Right renal cortex interstitium (tissue), 3 donors: Measurements from ENCODE around the gene KCNN3. TPM values are rescaled to one million over a fixed set of nuclear protein-coding genes. Genes with fewer than 3 reads are reported as not detected.

Source experiments
- DNase-seq, 3 donors: peaks; one replicate each; pipeline ENCODE4 v3.0.0-alpha.2; 2013; ENCODE audit warnings: low read depth in 3 of 3, low spot score in 2 of 3
- polyA plus RNA-seq, 3 donors: library from polyadenylated mRNA; unstranded; fragments of 120-200 nt; gene quantifications; one replicate each; pipeline ENCODE4 v1.2.1, GENCODE V29; 2013; ENCODE audit not compliant: insufficient read length in 3 of 3

The KCNN3 gene
- polyA plus RNA-seq, 3 donors = 2.0 to 2.8 (median 2.4) TPM

DNA sequence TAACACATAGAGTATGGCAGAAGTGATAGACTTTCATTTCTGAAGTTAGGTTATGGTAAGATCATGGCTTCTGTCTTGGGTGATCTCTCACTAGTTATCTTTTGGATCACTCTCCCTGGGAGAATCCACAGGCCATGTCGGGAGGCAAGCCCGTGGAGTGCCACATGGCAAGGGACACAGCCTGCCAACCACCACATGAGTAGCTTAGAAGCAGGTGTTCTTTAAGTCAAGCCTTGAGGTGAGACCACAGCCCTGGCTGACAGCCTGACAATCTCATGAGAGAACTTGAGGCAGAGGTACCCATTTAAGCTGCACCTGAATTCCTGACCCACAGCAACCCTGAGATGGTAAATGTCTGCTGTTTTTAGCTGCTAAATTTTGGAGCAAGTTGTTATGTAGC lies 130.4 kb downstream of the KCNN3 start:
- no peak for DNase-seq

DNA sequence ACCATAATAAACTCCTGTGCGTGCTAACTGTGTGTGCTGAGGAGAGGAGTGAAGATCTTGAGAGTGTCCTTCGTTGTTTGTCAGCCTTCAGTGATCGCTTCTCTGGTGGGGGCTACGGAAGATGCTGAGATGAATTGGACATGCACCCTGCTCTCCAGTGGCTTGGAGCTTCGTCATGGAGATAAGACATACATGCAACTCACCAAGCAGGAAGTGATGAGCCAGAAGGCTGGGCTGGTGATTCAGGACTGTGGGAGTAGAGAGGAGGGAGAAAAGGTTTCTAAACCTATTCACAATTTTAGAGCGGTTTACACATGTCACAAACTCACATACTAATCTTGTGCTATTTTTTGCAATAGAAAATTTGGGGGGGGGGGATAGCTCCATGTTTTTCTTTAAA lies 133.2 kb downstream of the KCNN3 start:
- DNase-seq = no peak

DNA sequence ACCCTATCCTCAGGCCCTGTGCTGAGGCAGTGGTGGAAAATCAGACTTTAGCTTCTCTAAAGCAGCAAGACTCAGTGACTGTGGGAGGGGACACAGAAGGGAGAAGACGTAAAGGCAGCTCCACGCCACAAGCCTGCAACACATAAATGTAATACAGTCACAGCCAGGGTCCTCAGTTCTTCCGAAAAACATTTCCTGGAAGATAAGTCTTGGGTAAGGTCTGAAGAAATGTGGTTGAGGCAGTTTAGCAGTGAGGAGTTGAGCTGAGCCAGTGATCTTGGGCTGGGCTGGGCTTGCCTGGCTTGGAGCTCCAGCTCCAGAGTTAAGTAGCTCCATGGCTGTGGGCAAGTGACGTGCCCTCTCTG lies 134.3 kb downstream of the KCNN3 start:
- no peak for DNase-seq

DNA sequence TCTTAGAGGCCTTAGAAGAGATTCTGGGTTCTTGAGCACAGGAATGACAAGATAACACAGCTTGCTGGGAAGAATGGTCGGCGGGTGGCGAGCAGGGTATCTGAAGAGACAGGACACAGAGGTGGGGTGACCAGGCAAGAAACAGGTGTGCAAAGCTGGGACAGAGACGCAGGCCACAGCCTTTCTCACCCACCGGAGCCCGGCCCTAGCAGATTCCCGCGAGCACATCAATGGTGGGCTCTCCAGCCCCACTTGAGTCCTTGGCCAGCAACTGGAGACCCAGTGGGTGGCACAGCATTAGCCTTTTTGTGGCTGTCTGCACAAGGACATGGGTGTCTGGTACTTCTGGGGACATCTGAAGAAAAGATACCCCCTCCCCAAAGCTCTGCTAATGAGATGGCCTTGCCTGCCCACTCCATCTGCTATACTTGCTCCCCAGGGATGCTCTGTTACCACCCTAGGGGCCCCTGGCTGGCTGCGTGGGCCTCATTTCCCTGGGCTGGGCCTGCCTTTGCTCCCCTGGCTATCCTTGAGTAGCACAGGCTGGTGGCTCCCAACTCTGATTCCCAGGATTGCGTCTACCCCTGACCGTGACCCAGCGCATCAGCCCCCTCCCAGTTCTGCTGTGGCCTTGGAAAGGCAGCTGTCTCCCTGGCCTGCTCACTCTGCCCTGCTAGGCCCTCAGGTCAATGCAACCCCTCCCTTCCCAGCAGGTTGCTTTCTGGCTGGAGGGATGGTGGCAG lies 134.8 kb downstream of the KCNN3 start:
- no peak for DNase-seq

- no peak for DNase-seq
Measured at GRCh38 chr1:154733621-154734020, 136.5 kb downstream of the KCNN3 start.

GRCh38 chr1:154730986-154731489 lies 139.0 kb downstream of the KCNN3 start:
- DNase-seq = no peak

DNA sequence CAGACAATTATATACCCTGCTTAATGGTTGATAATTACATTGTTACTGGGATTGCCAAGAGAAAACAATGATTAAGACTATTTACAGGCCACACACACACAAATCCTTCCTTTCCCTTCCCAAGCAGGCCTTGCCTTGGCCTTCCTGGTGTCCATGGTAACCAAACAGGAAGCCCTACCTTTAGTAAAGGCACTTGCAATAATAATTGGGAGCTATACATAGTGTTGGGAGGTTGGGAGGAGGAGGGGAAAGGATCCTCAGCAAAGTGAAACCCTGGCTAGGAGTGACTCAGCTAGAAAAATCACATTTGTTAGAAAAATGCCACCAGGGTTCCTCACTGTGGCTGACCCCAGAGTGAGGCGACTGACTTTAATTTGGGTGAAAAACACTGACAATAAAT lies 139.8 kb downstream of the KCNN3 start:
- no peak for DNase-seq

- DNase-seq = no peak
Measured at GRCh38 chr1:154729577-154729976, 140.5 kb downstream of the KCNN3 start.

GRCh38 chr1:154729031-154729442 lies 141.0 kb downstream of the KCNN3 start:
- no peak for DNase-seq

- no peak for DNase-seq
Measured at GRCh38 chr1:154726896-154727753, 143.0 kb downstream of the KCNN3 start.

DNA sequence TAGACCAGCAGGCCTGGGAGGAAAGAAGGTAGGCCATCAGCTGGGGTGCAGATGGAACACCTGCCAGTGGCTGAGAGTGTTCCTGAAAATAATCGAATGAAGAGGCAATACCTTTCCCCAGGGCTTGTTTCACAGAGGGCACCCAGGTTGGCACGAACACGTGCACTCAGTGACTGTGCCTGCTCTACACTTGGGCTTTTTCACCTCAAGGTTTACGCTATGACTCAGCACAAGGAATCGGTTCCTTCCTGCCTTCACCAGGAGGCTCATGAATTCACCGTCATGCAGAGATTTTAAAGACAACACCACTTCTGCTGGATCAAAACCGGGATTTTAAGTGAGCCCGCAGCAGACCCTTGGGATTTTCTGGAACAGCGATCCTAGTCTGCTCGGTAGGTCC lies 143.6 kb downstream of the KCNN3 start:
- DNase-seq = no peak

GRCh38 chr1:154725865-154726264 lies 144.2 kb downstream of the KCNN3 start:
- DNase-seq = no peak

GRCh38 chr1:154720328-154721297 lies 149.5 kb downstream of the KCNN3 start:
- DNase-seq = no peak

DNA sequence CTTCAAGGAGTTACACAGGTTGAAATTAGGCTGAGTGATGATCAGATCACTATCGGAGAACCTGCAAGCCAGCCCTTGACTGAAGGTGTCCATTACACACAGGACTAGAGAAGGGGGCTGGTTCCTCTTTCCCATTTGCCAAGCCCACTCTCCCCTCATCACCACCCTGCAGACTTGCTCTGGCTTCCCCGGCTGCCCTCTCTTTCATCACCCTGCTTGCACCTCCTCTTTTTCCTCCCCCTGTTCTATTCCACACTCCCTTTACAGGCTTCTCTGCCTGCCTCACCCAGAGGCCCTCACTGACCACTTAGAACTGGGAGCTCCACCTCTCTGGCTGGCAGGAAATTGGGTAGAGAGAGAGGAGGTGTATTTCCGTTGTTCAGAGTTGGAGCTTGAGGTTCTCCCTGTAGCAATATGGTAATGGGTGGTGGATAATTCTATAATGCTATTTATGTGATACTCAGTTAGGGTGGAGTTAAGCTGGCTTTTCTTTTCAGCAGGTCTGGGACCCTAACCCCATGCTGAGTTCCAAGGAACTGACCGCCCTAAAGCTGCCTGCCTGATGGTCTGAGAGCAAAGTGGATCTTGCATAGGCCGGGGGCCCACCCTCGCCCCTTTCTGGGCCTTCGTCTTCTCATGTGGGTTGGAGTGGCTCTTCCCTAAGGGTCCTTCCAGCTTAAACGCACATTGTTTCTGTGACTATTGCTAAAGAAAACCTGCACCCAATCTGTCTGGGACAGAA lies 150.3 kb downstream of the KCNN3 start:
- DNase-seq = no peak

DNA sequence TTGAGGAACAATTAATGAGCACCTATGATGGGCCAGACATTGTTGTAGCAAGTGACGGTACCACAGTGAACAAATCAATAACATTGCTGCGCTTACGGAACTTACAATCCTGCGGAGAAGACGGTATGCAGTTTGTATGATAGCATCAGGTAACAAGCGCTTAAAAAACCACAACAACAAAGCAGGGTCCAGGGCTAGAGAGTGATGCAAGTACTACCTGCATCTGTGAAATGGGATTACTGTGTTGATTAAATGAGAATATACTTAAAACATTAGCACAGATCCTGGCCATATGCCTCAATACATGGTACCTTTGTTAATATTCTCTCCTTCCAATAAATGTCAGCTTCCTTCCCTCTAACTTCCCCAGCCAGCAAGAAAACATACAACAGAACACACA lies 151.5 kb downstream of the KCNN3 start:
- no peak for DNase-seq

- no peak for DNase-seq
Measured at GRCh38 chr1:154717528-154717924, 152.6 kb downstream of the KCNN3 start.

DNA sequence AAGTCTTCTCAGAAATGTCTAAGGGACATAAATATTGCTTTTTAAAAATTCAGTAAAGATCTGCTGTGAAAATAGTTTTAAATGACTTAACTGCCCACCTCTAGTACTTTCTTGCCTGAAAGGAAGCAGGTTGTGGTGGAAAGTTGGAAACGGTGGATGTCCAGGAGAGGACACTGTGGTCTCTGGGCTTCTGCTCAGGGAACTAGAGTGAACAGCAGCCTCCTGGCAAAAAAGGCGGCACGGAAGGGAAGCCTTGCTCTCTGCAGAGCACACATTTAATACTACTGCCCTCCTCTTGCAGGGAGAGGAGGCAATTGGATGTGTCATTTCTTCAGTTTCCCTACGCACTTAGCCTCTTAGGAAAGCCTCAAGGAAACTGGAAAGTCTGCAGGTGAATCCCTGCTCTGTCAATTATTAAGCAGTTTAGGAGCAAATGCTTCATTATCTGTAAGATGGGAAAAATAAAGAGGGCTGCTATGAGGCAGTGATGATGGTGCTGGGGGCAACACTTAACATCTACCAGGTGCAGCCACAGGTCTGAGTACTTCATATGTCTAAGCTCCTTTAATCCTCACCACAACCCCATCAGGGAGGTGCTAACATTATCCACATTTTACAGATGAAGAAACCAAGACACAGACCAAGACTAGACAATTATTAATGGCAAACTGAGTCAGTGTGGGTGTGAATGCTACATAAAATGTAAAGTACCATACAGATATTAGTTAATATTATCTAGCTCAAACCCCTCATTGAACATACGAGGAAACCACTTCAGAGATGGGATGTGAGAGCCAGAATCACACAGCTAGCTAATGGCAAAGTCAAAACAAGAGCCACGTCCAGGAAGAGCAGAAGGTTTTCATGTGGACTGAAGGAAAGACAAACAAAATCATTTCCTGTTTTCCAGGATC lies 153.2 kb downstream of the KCNN3 start:
- DNase-seq = no peak

- DNase-seq = no peak
Measured at GRCh38 chr1:154716011-154716410, 154.1 kb downstream of the KCNN3 start.

DNA sequence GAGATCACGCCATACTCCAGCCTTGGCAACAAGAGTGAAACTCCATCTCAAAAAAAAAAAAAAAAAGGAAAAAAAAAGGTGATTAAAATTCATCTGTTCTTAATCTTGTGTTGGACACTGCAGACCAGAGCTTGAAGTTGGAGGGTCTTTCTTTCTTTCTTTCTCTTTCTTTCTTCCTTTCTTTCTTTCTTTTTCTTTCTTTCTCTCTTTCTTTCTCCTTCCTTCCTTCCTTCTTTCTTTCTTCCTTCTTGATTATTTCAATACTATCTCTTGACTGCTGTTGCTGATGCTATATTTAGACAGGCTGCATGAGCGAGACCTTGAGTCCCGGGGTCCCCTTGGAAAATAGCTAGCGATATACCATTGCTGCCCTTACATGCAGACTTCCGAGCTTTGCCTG lies 154.7 kb downstream of the KCNN3 start:
- no peak for DNase-seq
